HEK293 (cell line): ENCODE data around the gene GNB5.

Experiments used
- CTCF ChIA-PET: fragments of 350-600 bp; formaldehyde crosslinking; extraction: SDS; loops from one replicate; lab custom pipeline; 2021; ENCODE audit warnings: antibody characterized with exemption; lab: Yijun Ruan, JAX
- POLR2A ChIA-PET: fragments of 300-600 bp; formaldehyde crosslinking; extraction: SDS; loops from one replicate; lab custom pipeline; 2020; ENCODE audit warnings: antibody characterized with exemption, inconsistent platforms; lab: Yijun Ruan, JAX
- H3K27ac ChIP-seq: fragments of 200-500 bp; sonication (Bioruptor generic); 2 replicates; pipeline ENCODE4 v1.5.1; 2014; ENCODE audit warnings: low read depth, low read length, control low read depth, inconsistent platforms; ENCODE audit errors: extremely low read depth
- H3K36me3 ChIP-seq, 2 experiments: fragments of 200-500 bp in 1 of 2; sonication (Bioruptor generic) in 1 of 2; 1 replicate in 1 of 2; 2 replicates in 1 of 2; pipeline ENCODE4 v1.5.1; 2014 to 2017; ENCODE audit warnings: inconsistent platforms in 2 of 2, low read length in 2 of 2; ENCODE audit not compliant: control insufficient read depth in 2 of 2, insufficient read depth in 1 of 2
- H3K4me1 ChIP-seq: fragments of 200-500 bp; sonication (Bioruptor generic); 2 replicates; pipeline ENCODE4 v1.5.1; 2014; ENCODE audit warnings: mild to moderate bottlenecking, low read length, inconsistent platforms; ENCODE audit not compliant: control insufficient read depth, insufficient read depth
- H3K4me3 ChIP-seq: 2 replicates; pipeline ENCODE4 v1.5.1; 2011; ENCODE audit warnings: low read depth, mild to moderate bottlenecking, control low read depth, low read length, moderate library complexity
- H3K9me3 ChIP-seq: fragments of 200-500 bp; sonication (Bioruptor generic); 2 replicates; pipeline ENCODE4 v1.5.1; 2014; ENCODE audit warnings: low read depth, low read length, inconsistent platforms; ENCODE audit not compliant: control insufficient read depth, insufficient read depth
- BCL6B ChIP-seq: fragments of 450-650 bp; formaldehyde crosslinking; IDR thresholded peaks from 2 replicates; pipeline ENCODE4 v1.5.1; 2017; ENCODE audit warnings: missing biosample characterization, missing genetic modification characterization
- GLI4 ChIP-seq: fragments of 450-650 bp; formaldehyde crosslinking; IDR thresholded peaks from 2 replicates; pipeline ENCODE4 v1.5.1; 2016; ENCODE audit warnings: missing biosample characterization, missing genetic modification characterization
- INSM2 ChIP-seq: fragments of 450-650 bp; formaldehyde crosslinking; IDR thresholded peaks from 2 replicates; pipeline ENCODE4 v1.5.1; 2016; ENCODE audit warnings: missing biosample characterization, missing genetic modification characterization
- MZF1 ChIP-seq: fragments of 450-650 bp; formaldehyde crosslinking; IDR thresholded peaks from 2 replicates; pipeline ENCODE4 v1.5.1; 2017; ENCODE audit warnings: missing biosample characterization, missing genetic modification characterization, borderline replicate concordance
- PRDM4 ChIP-seq: fragments of 450-650 bp; formaldehyde crosslinking; IDR thresholded peaks from 2 replicates; pipeline ENCODE4 v1.5.1; 2017; ENCODE audit warnings: missing biosample characterization, missing genetic modification characterization
- SALL2 ChIP-seq: fragments of 450-650 bp; formaldehyde crosslinking; IDR thresholded peaks from 2 replicates; pipeline ENCODE4 v1.5.0; 2017; ENCODE audit warnings: missing biosample characterization, mild to moderate bottlenecking, missing genetic modification characterization, borderline replicate concordance
- SCRT2 ChIP-seq: fragments of 450-650 bp; formaldehyde crosslinking; IDR thresholded peaks from 2 replicates; pipeline ENCODE4 v1.5.1; 2016; ENCODE audit warnings: missing biosample characterization, missing genetic modification characterization
- SP7 ChIP-seq: fragments of 450-650 bp; formaldehyde crosslinking; IDR thresholded peaks from 2 replicates; pipeline ENCODE4 v1.5.1; 2016; ENCODE audit warnings: missing biosample characterization, missing genetic modification characterization
- YY2 ChIP-seq: fragments of 450-650 bp; formaldehyde crosslinking; IDR thresholded peaks from 2 replicates; pipeline ENCODE4 v1.5.1; 2016; ENCODE audit warnings: missing biosample characterization, missing genetic modification characterization
- ZBTB17 ChIP-seq: fragments of 450-650 bp; formaldehyde crosslinking; IDR thresholded peaks from 2 replicates; pipeline ENCODE4 v1.5.1; 2016; ENCODE audit warnings: missing biosample characterization, missing genetic modification characterization
- ZNF202 ChIP-seq: fragments of 450-650 bp; formaldehyde crosslinking; IDR thresholded peaks from 2 replicates; pipeline ENCODE4 v1.5.1; 2016; ENCODE audit warnings: missing biosample characterization, missing genetic modification characterization, borderline replicate concordance
- ZNF24 ChIP-seq: fragments of 450-650 bp; formaldehyde crosslinking; IDR thresholded peaks from 2 replicates; pipeline ENCODE4 v1.5.1; 2016; ENCODE audit warnings: missing biosample characterization, missing genetic modification characterization
- ZNF26 ChIP-seq: fragments of 450-650 bp; formaldehyde crosslinking; IDR thresholded peaks from 2 replicates; pipeline ENCODE4 v1.5.1; 2016; ENCODE audit warnings: missing biosample characterization, missing genetic modification characterization
- ZNF292 ChIP-seq: fragments of 450-650 bp; formaldehyde crosslinking; IDR thresholded peaks from 2 replicates; pipeline ENCODE4 v1.5.1; 2016; ENCODE audit warnings: low read depth, missing biosample characterization, missing genetic modification characterization, borderline replicate concordance
- ZNF362 ChIP-seq: fragments of 450-650 bp; formaldehyde crosslinking; IDR thresholded peaks from 2 replicates; pipeline ENCODE4 v1.5.1; 2016; ENCODE audit warnings: missing biosample characterization, missing genetic modification characterization
- ZNF501 ChIP-seq: fragments of 450-650 bp; formaldehyde crosslinking; IDR thresholded peaks from 2 replicates; pipeline ENCODE4 v1.5.1; 2016; ENCODE audit warnings: missing biosample characterization, missing genetic modification characterization
- ZNF548 ChIP-seq: fragments of 450-650 bp; formaldehyde crosslinking; IDR thresholded peaks from 2 replicates; pipeline ENCODE4 v1.5.1; 2016; ENCODE audit warnings: missing biosample characterization, missing genetic modification characterization
- ZNF560 ChIP-seq: fragments of 450-650 bp; formaldehyde crosslinking; IDR thresholded peaks from 2 replicates; pipeline ENCODE4 v1.5.1; 2017; ENCODE audit warnings: missing biosample characterization, missing genetic modification characterization, borderline replicate concordance
- ZNF645 ChIP-seq: fragments of 450-650 bp; formaldehyde crosslinking; IDR thresholded peaks from 2 replicates; pipeline ENCODE4; 2016; ENCODE audit warnings: missing biosample characterization, missing genetic modification characterization
- ZNF747 ChIP-seq: fragments of 450-650 bp; formaldehyde crosslinking; IDR thresholded peaks from 2 replicates; pipeline ENCODE4 v1.5.1; 2016; ENCODE audit warnings: missing biosample characterization, missing genetic modification characterization
- ZNF777 ChIP-seq: fragments of 450-650 bp; formaldehyde crosslinking; IDR thresholded peaks from 2 replicates; pipeline ENCODE4 v1.5.1; 2017; ENCODE audit warnings: missing biosample characterization, missing genetic modification characterization, borderline replicate concordance
- ZNF785 ChIP-seq: fragments of 450-650 bp; formaldehyde crosslinking; IDR thresholded peaks from 2 replicates; pipeline ENCODE4 v1.5.1; 2016; ENCODE audit warnings: missing biosample characterization, missing genetic modification characterization
- ZSCAN23 ChIP-seq: fragments of 450-650 bp; formaldehyde crosslinking; IDR thresholded peaks from 2 replicates; pipeline ENCODE4 v1.5.1; 2016; ENCODE audit warnings: missing biosample characterization, missing genetic modification characterization
- ZSCAN5A ChIP-seq: fragments of 450-650 bp; formaldehyde crosslinking; IDR thresholded peaks from 2 replicates; pipeline ENCODE4 v1.5.1; 2016; ENCODE audit warnings: missing biosample characterization, missing genetic modification characterization

Gene GNB5

GRCh38 chr15:52224211-52224610 is 33.0 kb upstream of the GNB5 start (continued):
- TF ChIP-seq SP7 = no peak

GRCh38 chr15:52221730-52222129 is 30.5 kb upstream of the GNB5 start:
- Histone ChIP-seq H3K4me1 (no peaks in the 10 kb centered on the region), H3K9me3 (no peaks in the 10 kb centered on the region), H3K4me3 (no peak overlapping the region), H3K27ac (no peak overlapping the region), H3K36me3 (peaks cover 13 to 82% of the 10 kb centered on the region in 2 experiments)
- TF ChIP-seq YY2 (no peak), ZNF24 (tag by site-specific recombination) (no peak), ZNF26 (no peak), ZNF645 (tag by site-specific recombination) (no peak), GLI4 (no peak), ZBTB17 (no peak), MZF1 (tag by site-specific recombination) (no peak), ZNF548 (tag by site-specific recombination) (no peak), PRDM4 (no peak), BCL6B (tag by site-specific recombination) (no peak), ZNF202 (no peak), ZNF785 (tag by site-specific recombination) (no peak), ZSCAN23 (tag by site-specific recombination) (no peak), ZNF362 (no peak)
- CTCF ChIA-PET = interaction anchor here (0.6 kb wide), 1 partner anchor 351 kb away, joined by 3 read pairs; no protein-coding TSS in a partner anchor
- POLR2A ChIA-PET = no interaction called here

GRCh38 chr15:52220937-52221660 is 29.9 kb upstream of the GNB5 start:
- Histone ChIP-seq H3K27ac (no peak overlapping the region), H3K36me3 (peaks cover 16 to 80% of the 10 kb centered on the region in 2 experiments), H3K9me3 (no peaks in the 10 kb centered on the region), H3K4me1 (no peaks in the 10 kb centered on the region), H3K4me3 (no peak overlapping the region)
- ChIA-PET POLR2A (no interaction called here), CTCF (interaction anchor here (0.6 kb wide), 1 partner anchor 350 kb away, joined by 3 read pairs; no protein-coding TSS in a partner anchor)
- TF ChIP-seq ZNF747 (tag by site-specific recombination) (no peak), SCRT2 (no peak), ZNF560 (tag by site-specific recombination) (no peak), ZNF292 (no peak), ZNF501 (no peak), INSM2 (tag by site-specific recombination) (no peak), ZNF777 (tag by site-specific recombination) (no peak), SALL2 (tag by site-specific recombination) (no peak), ZSCAN5A (tag by site-specific recombination) (no peak)
